SK-N-MC (cell line): ENCODE data around the gene ST6GAL1.
"Not testable (repeated sequence)": the region's sequence is repeated elsewhere in the genome, so short reads cannot be mapped to it uniquely, and the experiment has no call there.

Source experiments
- DNase-seq: peaks from one replicate; pipeline ENCODE4 v3.0.0-alpha.2; 2011; ENCODE audit warnings: low read depth, low spot score
- H3K27ac ChIP-seq: fragments of 200-600 bp; sonication (generic); 2 replicates; pipeline ENCODE4 v1.5.1; 2016; ENCODE audit warnings: mixed run types
- H3K36me3 ChIP-seq: fragments of 200-600 bp; sonication (generic); 2 replicates; pipeline ENCODE4 v1.6.1; 2017; ENCODE audit warnings: antibody characterized with exemption, low read length, mixed read lengths; ENCODE audit not compliant: insufficient read depth
- H3K4me3 ChIP-seq: fragments of 200-600 bp; sonication (generic); 2 replicates; pipeline ENCODE4 v1.5.1; 2016
- H3K9ac ChIP-seq: fragments of 200-600 bp; sonication (generic); 2 replicates; pipeline ENCODE4 v1.8.0; 2017; ENCODE audit warnings: mixed run types, mixed read lengths; ENCODE audit not compliant: insufficient read length
- H3K9me3 ChIP-seq: fragments of 200-600 bp; sonication (generic); 2 replicates; pipeline ENCODE4 v1.6.1; 2017; ENCODE audit warnings: low read depth, mild to moderate bottlenecking, antibody characterized with exemption, low read length, moderate library complexity, mixed read lengths
- EZH2 ChIP-seq: fragments of 200-600 bp; sonication (generic); IDR thresholded peaks from one replicate; pipeline ENCODE4 v1.6.1; 2017; ENCODE audit warnings: antibody characterized with exemption
- FOXP2 ChIP-seq: optimal IDR thresholded peaks from 2 replicates; pipeline ENCODE3; 2011; ENCODE audit warnings: mild to moderate bottlenecking, moderate library complexity; ENCODE audit not compliant: insufficient read depth; ENCODE audit errors: extremely low read length, control extremely low read depth
- POLR2AphosphoS5 ChIP-seq: IDR thresholded peaks from 2 replicates; pipeline ENCODE4 v1.6.1; 2012; ENCODE audit warnings: mild to moderate bottlenecking, low read depth, low read length, borderline replicate concordance

ST6GAL1 gene

DNA sequence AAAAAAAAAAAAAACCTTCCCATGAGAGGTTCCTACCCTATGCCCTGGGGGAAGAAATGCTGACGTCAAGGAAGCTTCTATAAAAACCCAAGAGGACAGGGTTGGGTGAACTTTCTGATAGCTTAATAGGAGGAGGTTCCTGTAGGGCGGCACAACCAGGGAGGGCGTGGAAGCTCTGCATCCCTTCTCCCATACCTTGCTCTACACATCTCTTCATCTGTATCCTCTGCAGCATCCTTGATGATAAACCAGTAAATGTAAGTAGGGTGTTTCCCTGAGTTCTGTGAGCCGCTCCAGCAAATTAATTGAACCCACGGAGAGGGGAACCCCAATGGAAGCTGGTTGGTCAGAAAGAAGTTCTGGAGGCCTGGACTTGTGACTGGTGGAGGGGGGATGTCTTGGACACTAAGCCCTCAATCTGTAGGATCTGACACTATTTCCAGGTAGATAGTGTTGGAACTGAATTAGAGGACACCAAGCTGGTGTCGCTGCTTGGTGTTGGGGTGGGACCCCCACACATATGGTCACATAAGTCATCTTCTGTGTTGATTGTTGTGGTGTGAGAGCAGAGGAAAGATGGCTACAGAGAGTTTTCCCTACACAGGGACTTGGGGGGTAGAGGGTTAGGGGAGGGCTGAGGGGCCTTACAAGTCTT lies 91.5 kb downstream of the ST6GAL1 start:
- Histone ChIP-seq H3K4me3 (no peak overlapping the region), H3K36me3 (0 out of 2 replicates have a peak, but pooled peaks cover 3% of the 10 kb centered on the region), H3K27ac (no peak overlapping the region), H3K9ac (no peak overlapping the region), H3K9me3 (no peaks in the 10 kb centered on the region)
- TF ChIP-seq EZH2 (no peak), POLR2AphosphoS5 (no peak)
- peak; percentile 64 for DNase-seq

DNA sequence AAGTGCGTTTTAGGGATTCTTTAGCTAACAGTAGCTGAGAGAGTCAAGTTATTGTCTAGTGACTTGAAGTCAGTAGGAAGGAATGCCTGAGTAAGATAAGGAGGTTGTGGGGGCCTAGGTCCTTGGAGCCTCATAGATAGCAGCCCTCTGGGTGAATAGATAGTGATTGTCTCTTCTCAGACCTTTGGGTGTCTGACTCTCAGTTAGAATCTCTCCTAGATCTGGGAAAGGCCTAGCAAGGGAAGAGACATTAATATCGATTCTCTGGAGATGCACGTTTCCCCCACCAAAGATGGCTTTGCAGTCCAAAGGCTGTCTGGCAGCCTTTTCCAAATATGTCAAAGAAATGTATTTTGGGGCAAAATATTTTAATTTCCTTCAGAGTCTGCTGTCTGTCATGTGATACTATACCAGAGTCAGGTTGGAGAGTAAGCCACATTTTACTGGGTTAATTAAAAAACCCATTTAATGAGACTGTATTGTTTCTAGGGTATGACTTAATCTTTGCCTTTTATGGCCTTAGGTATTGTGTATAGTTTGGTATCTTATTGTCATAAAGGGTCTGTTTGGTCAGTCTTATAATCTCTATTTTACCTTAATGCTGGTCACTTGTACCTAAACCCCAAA lies 92.2 kb downstream of the ST6GAL1 start:
- Histone ChIP-seq H3K27ac (no peak overlapping the region), H3K4me3 (no peak overlapping the region), H3K36me3 (0 out of 2 replicates have a peak, but pooled peaks cover 3% of the 10 kb centered on the region), H3K9ac (no peak overlapping the region), H3K9me3 (no peaks in the 10 kb centered on the region)
- TF ChIP-seq POLR2AphosphoS5 (no peak), FOXP2 (no peak), EZH2 (no peak)
- no peak for DNase-seq

DNA sequence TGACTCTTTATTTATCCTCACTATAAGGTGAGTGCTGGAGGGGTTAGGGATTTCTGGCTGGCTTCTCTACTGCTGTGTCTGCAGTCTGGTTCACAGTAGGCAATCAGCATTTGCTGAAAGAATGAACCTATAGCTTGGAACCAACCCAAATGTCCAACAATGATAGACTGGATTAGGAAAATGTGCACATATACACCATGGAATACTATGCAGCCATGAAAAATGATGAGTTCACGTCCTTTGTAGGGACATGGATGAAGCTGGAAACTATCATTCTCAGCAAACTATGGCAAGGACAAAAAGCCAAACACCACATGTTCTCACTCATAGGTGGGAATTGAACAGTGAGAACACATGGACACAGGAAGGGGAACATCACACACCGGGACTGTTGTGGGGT lies 93.0 kb downstream of the ST6GAL1 start:
- not testable (repeated sequence) for H3K4me3 ChIP-seq, H3K36me3 ChIP-seq, DNase-seq, H3K27ac ChIP-seq, H3K9ac ChIP-seq, H3K9me3 ChIP-seq

DNA sequence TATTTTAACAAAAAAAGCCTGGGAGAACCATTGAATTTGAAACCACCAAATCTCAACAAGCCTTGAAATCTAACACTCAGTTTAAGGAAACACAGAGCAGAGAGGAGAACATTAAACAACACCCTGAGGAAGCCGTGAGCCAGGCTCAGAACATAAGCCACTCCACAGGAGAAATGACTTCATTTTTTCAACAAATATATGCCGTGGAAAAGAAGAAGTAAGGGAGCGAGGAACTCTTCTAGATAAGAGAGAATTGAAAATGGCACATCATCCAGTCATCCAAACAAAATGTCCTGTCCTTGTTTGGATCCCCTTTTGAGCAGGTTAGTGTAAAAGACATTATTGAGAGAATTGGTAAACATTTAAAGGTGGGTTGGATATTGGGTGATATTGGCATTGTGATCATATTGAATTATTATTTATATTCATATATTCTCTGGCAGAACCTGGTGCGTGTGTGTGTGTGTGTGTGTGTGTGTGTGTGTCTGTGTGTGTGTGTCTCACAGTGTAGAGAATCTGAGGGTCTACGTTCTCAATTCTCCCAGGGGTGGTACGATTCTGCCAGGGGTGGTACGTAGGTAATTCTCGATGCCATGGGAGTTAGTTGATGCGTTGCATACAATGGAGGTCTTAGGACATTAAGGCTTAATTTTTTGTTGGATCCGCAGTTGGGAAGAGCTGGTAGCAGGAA lies 94.4 kb downstream of the ST6GAL1 start:
- TF ChIP-seq EZH2 (no peak), FOXP2 (no peak), POLR2AphosphoS5 (no peak)
- Histone ChIP-seq H3K4me3 (no peak overlapping the region), H3K27ac (no peak overlapping the region), H3K9me3 (no peaks in the 10 kb centered on the region), H3K9ac (no peak overlapping the region), H3K36me3 (0 out of 2 replicates have a peak, but pooled peaks cover 3% of the 10 kb centered on the region)
- DNase-seq, result no peak

DNA sequence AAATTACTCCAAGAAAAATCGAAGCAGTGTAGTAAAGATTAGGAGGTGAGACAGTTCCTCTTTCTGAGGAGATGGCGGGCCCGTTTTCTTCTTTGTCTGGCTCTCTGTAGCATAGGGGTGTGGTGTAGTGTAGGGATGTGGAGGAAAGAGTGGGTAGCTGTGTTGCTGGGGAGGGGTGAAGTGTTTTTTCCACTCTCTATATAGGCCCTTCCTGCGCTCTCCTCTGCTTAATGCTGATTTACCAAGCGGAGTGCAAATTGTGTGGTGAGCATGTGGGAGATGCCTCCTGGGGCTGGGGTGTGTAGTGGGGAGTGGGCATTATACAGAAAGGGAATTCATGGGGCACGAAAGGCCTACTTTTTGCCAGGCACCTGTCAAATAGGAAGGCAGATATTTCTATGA lies 94.9 kb downstream of the ST6GAL1 start:
- TF ChIP-seq FOXP2 (no peak), EZH2 (no peak), POLR2AphosphoS5 (no peak)
- Histone ChIP-seq H3K9ac (no peak overlapping the region), H3K9me3 (no peaks in the 10 kb centered on the region), H3K4me3 (no peak overlapping the region), H3K27ac (no peak overlapping the region), H3K36me3 (0 out of 2 replicates have a peak, but pooled peaks cover 3% of the 10 kb centered on the region)
- no peak for DNase-seq

DNA sequence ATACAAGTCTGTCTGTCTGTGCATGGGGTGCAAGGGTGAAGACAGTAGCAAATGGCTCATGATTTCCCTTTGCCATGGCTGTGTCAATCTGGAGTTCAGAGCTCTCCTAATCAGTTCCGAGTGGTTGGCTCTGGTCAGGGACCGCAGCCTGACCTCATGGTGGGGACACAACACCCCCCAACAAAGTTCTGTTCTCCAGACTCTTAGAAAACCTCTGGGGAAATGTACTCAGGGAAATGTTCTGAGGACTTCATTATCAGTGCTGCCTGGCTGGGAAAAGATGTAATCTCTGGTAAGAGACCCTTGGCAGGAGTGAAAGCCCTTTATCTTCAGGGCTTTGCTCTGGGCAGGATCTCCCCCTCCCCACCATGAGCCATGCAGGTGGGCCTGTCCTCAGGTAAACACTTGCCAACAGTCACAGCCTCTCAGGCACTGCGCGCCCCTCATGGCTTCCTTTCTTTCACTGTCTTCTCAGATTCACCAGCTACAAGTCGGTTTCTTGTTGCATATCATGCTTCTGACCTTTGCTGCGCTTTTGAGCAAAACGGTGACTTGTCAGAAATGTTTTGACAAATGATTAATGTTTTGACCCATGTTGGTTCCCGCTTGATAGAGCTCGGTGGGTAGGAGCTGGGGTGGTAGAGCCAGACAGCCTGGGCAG lies 95.5 kb downstream of the ST6GAL1 start:
- Histone ChIP-seq H3K9ac (no peak overlapping the region), H3K36me3 (0 out of 2 replicates have a peak, but pooled peaks cover 3% of the 10 kb centered on the region), H3K4me3 (no peak overlapping the region)

DNA sequence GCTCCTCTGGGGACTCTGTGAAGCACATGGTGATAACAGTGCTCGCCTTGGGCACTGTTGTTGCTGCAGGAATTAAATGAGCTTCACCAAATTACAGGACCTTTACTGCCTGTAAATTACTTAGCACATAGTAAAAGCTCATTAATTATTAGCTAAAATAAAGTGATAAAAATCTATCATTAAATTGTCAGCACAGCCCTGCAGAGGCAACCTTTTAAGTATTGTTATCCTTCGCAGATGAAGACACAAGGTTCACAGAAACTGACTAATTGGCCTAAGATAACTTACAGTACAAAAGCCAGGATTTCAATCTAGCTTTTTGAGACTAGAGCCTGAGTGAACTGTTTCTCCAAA lies 96.0 kb downstream of the ST6GAL1 start:
- TF ChIP-seq POLR2AphosphoS5, result no peak
- no peak for TF ChIP-seq FOXP2
- no peak for TF ChIP-seq EZH2
- no peak for DNase-seq
- Histone ChIP-seq H3K4me3 (no peak overlapping the region), H3K9ac (no peak overlapping the region), H3K9me3 (no peaks in the 10 kb centered on the region), H3K27ac (no peak overlapping the region), H3K36me3 (0 out of 2 replicates have a peak, but pooled peaks cover 3% of the 10 kb centered on the region)

More for the DNA sequence above, 95.5 kb downstream of the ST6GAL1 start:
- TF ChIP-seq POLR2AphosphoS5 (no peak), EZH2 (no peak), FOXP2 (no peak)
- DNase-seq, result no peak
- Histone ChIP-seq H3K27ac (no peak overlapping the region), H3K9me3 (no peaks in the 10 kb centered on the region)

DNA sequence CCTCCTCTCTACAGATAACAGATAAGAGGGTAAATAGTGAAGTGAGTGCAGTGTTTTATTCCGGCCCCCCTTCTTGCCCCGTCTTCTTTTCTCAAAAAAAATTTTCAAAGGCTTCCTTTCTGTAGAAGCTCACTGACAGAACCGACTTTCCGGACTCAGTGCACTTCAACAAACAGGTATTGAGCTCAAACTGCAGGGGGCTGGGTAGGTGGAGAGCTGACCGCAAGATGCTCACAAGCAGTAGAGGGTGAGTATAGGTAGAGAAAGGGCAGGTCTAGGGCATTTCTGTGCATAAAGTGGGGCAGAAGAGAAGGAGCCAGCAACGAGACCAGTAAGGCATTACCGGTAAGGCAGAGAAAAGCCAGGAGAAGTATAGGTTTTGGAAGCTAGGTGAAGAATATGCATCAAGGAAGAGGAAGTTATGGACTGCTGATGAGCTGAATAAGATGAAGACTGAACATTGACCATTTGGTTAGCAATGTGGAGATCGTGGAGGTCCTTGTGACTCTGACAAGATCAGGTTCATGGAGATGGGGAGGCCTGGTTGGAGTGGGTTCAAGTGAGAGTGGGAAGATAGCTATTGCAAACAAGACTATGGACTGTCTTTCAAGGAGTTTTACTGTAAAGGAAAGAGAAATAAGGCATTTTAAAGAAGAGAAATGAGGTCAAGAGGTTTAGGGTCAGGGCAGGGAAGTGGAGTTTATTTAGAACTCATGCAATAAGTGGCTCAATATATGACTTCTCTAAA lies 97.4 kb downstream of the ST6GAL1 start:
- H3K27ac ChIP-seq, result no peak overlapping the region
- 0 out of 2 replicates have a peak, but pooled peaks cover 3% of the 10 kb centered on the region for H3K36me3 ChIP-seq
- H3K4me3 ChIP-seq, result no peak overlapping the region
- H3K9me3 ChIP-seq, result no peaks in the 10 kb centered on the region
- H3K9ac ChIP-seq, result no peak overlapping the region
- DNase-seq, result no peak
- TF ChIP-seq EZH2, result no peak
- no peak for TF ChIP-seq FOXP2
- TF ChIP-seq POLR2AphosphoS5, result no peak
